NCI-H1436 treated with DMSO at 0.1 percent for 48 hours (cell line): ENCODE results near the gene VTI1A.

ENCODE experiments used
- DNase-seq: peaks from one replicate; lab custom pipeline; 2025; lab: John Stamatoyannopoulos, UW

VTI1A gene

GRCh38 chr10:112639298-112639697 is 192.3 kb downstream of the VTI1A start:
- DNase-seq = no peak

GRCh38 chr10:112640638-112641037 is 193.6 kb downstream of the VTI1A start:
- DNase-seq = no peak

- DNase-seq = no peak
Observed at GRCh38 chr10:112643600-112644264, 196.7 kb downstream of the VTI1A start.

GRCh38 chr10:112644265-112644645 is 197.2 kb downstream of the VTI1A start:
- DNase-seq = no peak

- DNase-seq = no peak
Observed at GRCh38 chr10:112649006-112649821, 202.2 kb downstream of the VTI1A start.

GRCh38 chr10:112649822-112650152 is 202.8 kb downstream of the VTI1A start:
- no peak for DNase-seq

- DNase-seq = no peak
Observed at GRCh38 chr10:112650588-112651030, 203.6 kb downstream of the VTI1A start.

- no peak for DNase-seq
Observed at GRCh38 chr10:112653215-112653614, 206.2 kb downstream of the VTI1A start.

- no peak for DNase-seq
Observed at GRCh38 chr10:112653851-112654250, 206.8 kb downstream of the VTI1A start.

- DNase-seq = no peak
Observed at GRCh38 chr10:112654794-112655193, 207.8 kb downstream of the VTI1A start.

- DNase-seq = no peak
Observed at GRCh38 chr10:112655722-112656121, 208.7 kb downstream of the VTI1A start.

GRCh38 chr10:112658465-112658864 is 211.4 kb downstream of the VTI1A start:
- no peak for DNase-seq

- DNase-seq = no peak
Observed at GRCh38 chr10:112658900-112659638, 212.1 kb downstream of the VTI1A start.

GRCh38 chr10:112663234-112664125 is 216.5 kb downstream of the VTI1A start:
- DNase-seq = no peak

GRCh38 chr10:112666094-112666493 is 219.1 kb downstream of the VTI1A start:
- no peak for DNase-seq

GRCh38 chr10:112669989-112670388 is 223.0 kb downstream of the VTI1A start:
- no peak for DNase-seq

GRCh38 chr10:112671743-112672142 is 224.7 kb downstream of the VTI1A start:
- no peak for DNase-seq

- no peak for DNase-seq
Observed at GRCh38 chr10:112672706-112673105, 225.7 kb downstream of the VTI1A start.

- no peak for DNase-seq
Observed at GRCh38 chr10:112675560-112676083, 228.6 kb downstream of the VTI1A start.

GRCh38 chr10:112677689-112678088 is 230.7 kb downstream of the VTI1A start:
- no peak for DNase-seq

GRCh38 chr10:112678581-112678980 is 231.6 kb downstream of the VTI1A start:
- DNase-seq = no peak

- DNase-seq = no peak
Observed at GRCh38 chr10:112678987-112679386, 232.0 kb downstream of the VTI1A start.
